ENCODE measurements around the gene COL5A1. TPM values are rescaled to one million over a fixed set of nuclear protein-coding genes. Genes with fewer than 3 reads are reported as not detected.

COL5A1 gene
- total and polyA plus RNA-seq, 4 donors, result 12.2 to 169 (median 65.4) TPM

- no peak for DNase-seq
- WGBS, 2 donors, result 90 to 92% methylated on average over 34 of the region's 34 CpGs
- peaks cover 0 to 3% (median 0%) of the 10 kb centered on the region in 4 donors for H3K9me3 ChIP-seq (ENCODE audit: control insufficient read depth in 4 of 4, insufficient read depth in 3 of 4, low read length in 3 of 4)
- H3K27me3 ChIP-seq (ENCODE audit: control insufficient read depth in 3 of 3, insufficient read depth in 3 of 3, low read length in 2 of 3), result no peaks in the 10 kb centered on the region
- ATAC-seq (ENCODE audit: insufficient read depth, low FRiP score), result no peak
- H3K9ac ChIP-seq (ENCODE audit: insufficient read depth in 1 of 2, low read length in 2 of 2), result no peak overlapping the region
- H3K36me3 ChIP-seq (ENCODE audit: control insufficient read depth in 4 of 4, insufficient read depth in 4 of 4, low read length in 4 of 4), result peaks cover 0 to 30% (median 11%) of the 10 kb centered on the region in 4 donors
- no peaks in the 10 kb centered on the region for H3K4me1 ChIP-seq (ENCODE audit: control insufficient read depth in 5 of 5, insufficient read depth in 5 of 5, low read length in 5 of 5)
- no peak overlapping the region for H3K27ac ChIP-seq (ENCODE audit: low read depth in 1 of 2, low read length in 1 of 2)
- H3K4me3 ChIP-seq, result no peak overlapping the region
- no peak for TF ChIP-seq CTCF (IDR thresholded peaks at IDR 0.05; ENCODE audit: control extremely low read depth, extremely low read depth)
Observed at GRCh38 chr9:134838651-134839454, 197.2 kb downstream of the COL5A1 start.

DNA sequence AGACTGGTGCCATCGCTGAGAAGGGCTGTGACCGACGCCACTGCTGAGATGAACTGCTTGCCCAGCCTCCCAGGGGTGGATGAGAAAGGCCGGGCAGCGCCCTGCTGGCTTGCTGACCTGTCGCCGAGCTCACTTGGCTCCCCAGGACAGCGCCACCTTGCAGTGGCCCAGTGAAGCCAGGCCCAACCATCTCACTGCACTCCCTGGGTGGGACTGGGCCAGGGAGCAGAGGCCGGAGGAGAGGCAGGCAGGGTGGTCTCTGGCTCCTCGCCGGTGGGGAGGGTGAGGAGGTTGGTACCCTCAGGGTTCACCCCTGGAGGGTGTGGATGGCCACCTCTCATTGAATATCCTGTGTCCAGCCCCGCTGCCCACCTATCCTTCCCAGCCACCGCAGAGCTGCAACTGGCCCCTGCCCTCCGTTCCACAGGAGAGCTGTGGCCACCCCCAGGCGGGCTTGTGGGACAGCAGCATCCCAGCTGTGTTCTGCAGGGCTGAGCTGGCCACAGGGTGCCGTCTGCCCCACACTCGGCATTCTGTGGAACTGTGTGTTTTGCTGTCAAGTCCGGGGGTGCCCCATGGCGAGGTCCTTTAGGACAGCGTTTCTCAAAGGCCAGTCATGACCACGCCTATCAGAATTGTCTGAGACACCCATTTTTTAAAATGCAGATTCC lies 198.0 kb downstream of the COL5A1 start:
- H3K27me3 ChIP-seq (ENCODE audit: control insufficient read depth in 3 of 3, insufficient read depth in 3 of 3, low read length in 2 of 3), result no peaks in the 10 kb centered on the region
- H3K27ac ChIP-seq (ENCODE audit: low read depth in 1 of 2, low read length in 1 of 2), result no peak overlapping the region
- no peak overlapping the region for H3K9ac ChIP-seq (ENCODE audit: insufficient read depth in 1 of 2, low read length in 2 of 2)
- H3K4me1 ChIP-seq (ENCODE audit: control insufficient read depth in 5 of 5, insufficient read depth in 5 of 5, low read length in 5 of 5), result no peaks in the 10 kb centered on the region
- DNase-seq (no peak), ATAC-seq (ENCODE audit: insufficient read depth, low FRiP score) (no peak)
- peaks cover 0 to 30% (median 12%) of the 10 kb centered on the region in 4 donors for H3K36me3 ChIP-seq (ENCODE audit: control insufficient read depth in 4 of 4, insufficient read depth in 4 of 4, low read length in 4 of 4)
- no peak overlapping the region for H3K4me3 ChIP-seq
- H3K9me3 ChIP-seq (ENCODE audit: control insufficient read depth in 4 of 4, insufficient read depth in 3 of 4, low read length in 3 of 4), result peaks cover 0 to 3% (median 0%) of the 10 kb centered on the region in 4 donors
- 91 to 95% methylated on average over 18 to 21 of the region's 21 CpGs for WGBS, 2 donors
- no peak for TF ChIP-seq CTCF (IDR thresholded peaks at IDR 0.05; ENCODE audit: control extremely low read depth, extremely low read depth)

DNA sequence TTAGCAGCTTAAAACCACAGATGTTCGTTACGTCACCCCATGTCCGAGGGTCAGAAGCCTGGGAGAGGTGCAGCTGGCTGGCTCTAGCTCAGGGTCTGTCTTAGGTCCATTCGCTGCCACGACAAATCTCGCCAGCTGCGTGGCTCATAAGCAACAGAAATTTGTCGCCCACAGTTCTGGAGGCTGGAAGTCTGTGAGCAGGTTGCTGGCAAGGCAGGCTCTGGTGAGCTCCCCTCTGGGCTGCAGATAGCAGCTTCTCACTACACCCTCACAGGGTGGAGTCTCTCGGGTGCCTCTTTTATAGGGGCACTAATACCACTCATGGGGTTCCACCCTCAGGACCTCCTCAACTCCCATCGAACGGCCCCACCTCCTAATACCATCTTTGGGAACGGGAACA lies 198.9 kb downstream of the COL5A1 start:
- 88 to 93% methylated on average over 12 of the region's 12 CpGs for WGBS, 2 donors
- peaks cover 0 to 30% (median 12%) of the 10 kb centered on the region in 4 donors for H3K36me3 ChIP-seq (ENCODE audit: control insufficient read depth in 4 of 4, insufficient read depth in 4 of 4, low read length in 4 of 4)
- no peaks in the 10 kb centered on the region for H3K27me3 ChIP-seq (ENCODE audit: control insufficient read depth in 3 of 3, insufficient read depth in 3 of 3, low read length in 2 of 3)
- H3K4me3 ChIP-seq, result no peak overlapping the region
- ATAC-seq (ENCODE audit: insufficient read depth, low FRiP score) (no peak), DNase-seq (no peak)
- H3K4me1 ChIP-seq (ENCODE audit: control insufficient read depth in 5 of 5, insufficient read depth in 5 of 5, low read length in 5 of 5), result no peaks in the 10 kb centered on the region
- no peak overlapping the region for H3K27ac ChIP-seq (ENCODE audit: low read depth in 1 of 2, low read length in 1 of 2)
- no peak for TF ChIP-seq CTCF (IDR thresholded peaks at IDR 0.05; ENCODE audit: control extremely low read depth, extremely low read depth)
- no peak overlapping the region for H3K9ac ChIP-seq (ENCODE audit: insufficient read depth in 1 of 2, low read length in 2 of 2)
- no peaks in the 10 kb centered on the region for H3K9me3 ChIP-seq (ENCODE audit: control insufficient read depth in 4 of 4, insufficient read depth in 3 of 4, low read length in 3 of 4)

Data from lung (tissue), 12 donors.